Right lobe of liver (tissue), 6 donors: ENCODE data around the gene COL7A1. TPM values are rescaled to one million over a fixed set of nuclear protein-coding genes. Genes with fewer than 3 reads are reported as not detected.

Source experiments
- ATAC-seq, 4 donors: fragments of 200-7000 bp; cut with Tn5 transposase; one replicate each; pipeline ENCODE4 v1.9.1; 2020; ENCODE audit warnings: mild to moderate bottlenecking in 4 of 4, moderate library complexity in 4 of 4
- DNase-seq, 3 donors: peaks; one replicate each; pipeline ENCODE4 v3.0.0-alpha.2; 2020
- H3K27ac ChIP-seq, 3 donors: fragments of 200-600 bp; one replicate each; pipeline ENCODE4 v1.8.0; 2022
- H3K27me3 ChIP-seq, 2 donors: fragments of 200-600 bp; one replicate each; pipeline ENCODE4 v1.8.0; 2022
- H3K36me3 ChIP-seq, 4 donors: fragments of 200-600 bp; sonication (generic) in 1 of 4; one replicate each; pipeline versions ENCODE4 v1.5.1 to v1.8.0; 2017 to 2022; ENCODE audit warnings: control low read depth in 1 of 4
- H3K4me1 ChIP-seq, 4 donors: fragments of 200-600 bp; sonication (generic) in 1 of 4; one replicate each; pipeline versions ENCODE4 v1.5.1 to v1.8.0; 2017 to 2022; ENCODE audit warnings: control low read depth in 1 of 4
- H3K4me3 ChIP-seq, 3 donors: fragments of 200-600 bp; one replicate each; pipeline ENCODE4 v1.8.0; 2022
- H3K9me3 ChIP-seq, 4 donors: fragments of 200-600 bp; sonication (generic) in 1 of 4; one replicate each; pipeline versions ENCODE4 v1.5.1 to v1.8.0; 2017 to 2022; ENCODE audit warnings: control low read depth in 1 of 4
- CTCF ChIP-seq, 4 donors: fragments of 200-600 bp in 3 of 4; fragments of 450-650 bp in 1 of 4; IDR thresholded peaks; one replicate each; pipeline versions ENCODE4 v1.5.1 to v1.8.0; 2016 to 2022; ENCODE audit warnings: antibody characterized with exemption in 4 of 4, mild to moderate bottlenecking in 2 of 4
- POLR2A ChIP-seq: fragments of 450-650 bp; IDR thresholded peaks from one replicate; pipeline ENCODE4 v1.6.1; 2017; ENCODE audit warnings: antibody characterized with exemption, mild to moderate bottlenecking
- WGBS: methylation state at CpG from one replicate; pipeline ENCODE4 v1.1.6; 2018; ENCODE audit warnings: low coverage, low lambda C conversion rate; ENCODE audit not compliant: insufficient coverage; ENCODE audit errors: missing lambda C conversion rate; 5-methylcytosine and 5-hydroxymethylcytosine counted together
- intact Hi-C, 2 donors: fragments of 100-400 bp; cut with DNase I; formaldehyde crosslinking; loops; one replicate each; pipeline versions ENCODE4 v1.11.2 to v1.14.1; 2022
- total RNA-seq, 6 experiments: library from RNA; depleted of rRNA in 2 of 6; stranded (reverse); fragments of >200 nt in 2 of 6; fragmentation: NEBNext Ultra II Directional in 3 of 6; extraction: Animal tissue kit (Norgen Biotek cat#: 25700) in 3 of 6; gene quantifications; one replicate each; pipeline versions ENCODE4 v1.1.0 to v1.2.4, GENCODE V29; 2016 to 2023
- donor health status: DM: no; HTN: yes; CAD: no.
- donor health status: DM: no; HTN: no; CAD: no.
- donor health status: DM: no; HTN: no; CAD: no.
- donor health status: DM: no; HTN: yes; CAD: no.
- donor health status: DM: no; HTN: yes; CAD: no.

Gene COL7A1
- total RNA-seq, 6 experiments from 2014 or later, result 0.31 to 1.7 (median 1.1) TPM

DNA sequence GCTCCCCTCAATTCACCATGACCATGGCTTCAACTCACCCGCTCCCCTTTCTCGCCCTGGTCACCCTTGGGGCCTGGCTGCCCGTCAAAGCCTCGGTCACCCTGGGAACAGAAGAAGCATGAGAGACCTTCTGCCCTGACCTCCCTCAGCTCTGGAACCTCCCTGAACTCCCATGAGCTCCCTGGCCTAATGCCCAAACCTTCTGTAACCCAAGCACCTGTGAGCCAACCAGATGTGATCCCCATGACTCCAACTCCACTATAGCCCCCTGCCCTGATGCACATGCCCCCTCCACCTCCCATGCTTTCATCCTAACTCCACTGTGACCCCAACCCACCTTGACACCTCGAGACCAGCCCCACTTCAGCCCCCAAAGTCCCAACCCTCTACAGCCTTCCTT is 28.0 kb downstream of the COL7A1 start:
- Histone ChIP-seq H3K27me3 (no peaks in the 10 kb centered on the region), H3K9me3 (no peaks in the 10 kb centered on the region), H3K27ac (no peak overlapping the region), H3K4me1 (no peaks in the 10 kb centered on the region), H3K36me3 (no peaks in the 10 kb centered on the region), H3K4me3 (no peak overlapping the region)
- WGBS, result 45% methylated on average over 1 of the region's 5 CpGs
- no peak for DNase-seq
- TF ChIP-seq CTCF (IDR thresholded peaks at IDR 0.05) (no peak), POLR2A (no peak)
- intact Hi-C loops, result no loop called here
- no peak for ATAC-seq

DNA sequence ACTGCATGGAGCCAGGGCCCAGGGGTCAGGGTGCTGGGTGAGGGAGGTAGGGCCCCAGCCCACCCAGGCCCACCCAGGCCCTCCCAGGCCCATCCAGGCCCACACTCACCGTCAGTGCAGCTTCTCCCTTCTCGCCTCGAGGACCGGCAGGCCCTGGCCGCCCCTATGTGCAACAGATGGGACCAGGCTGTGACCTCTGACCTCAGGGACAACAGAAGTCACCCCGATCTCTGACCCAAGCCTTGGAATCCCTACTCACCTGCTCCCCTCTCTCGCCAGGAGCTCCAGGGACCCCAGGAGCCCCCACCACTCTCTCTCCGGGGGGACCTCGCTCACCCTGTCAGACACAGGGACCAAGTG is 28.7 kb downstream of the COL7A1 start:
- 100% methylated on average over 1 of the region's 9 CpGs for WGBS
- intact Hi-C loops, result no loop called here
- H3K27me3 ChIP-seq, result no peaks in the 10 kb centered on the region
- H3K36me3 ChIP-seq, result no peaks in the 10 kb centered on the region
- no peak overlapping the region for H3K4me3 ChIP-seq
- ATAC-seq (no peak), DNase-seq (no peak)
- no peak overlapping the region for H3K27ac ChIP-seq
- TF ChIP-seq CTCF (IDR thresholded peaks at IDR 0.05) (no peak), POLR2A (no peak)
- no peaks in the 10 kb centered on the region for H3K9me3 ChIP-seq
- no peaks in the 10 kb centered on the region for H3K4me1 ChIP-seq

GRCh38 chr3:48565591-48566400 is 29.3 kb downstream of the COL7A1 start:
- ATAC-seq (no peak), DNase-seq (no peak)
- intact Hi-C loops, result no loop called here
- H3K4me3 ChIP-seq, result no peak overlapping the region
- H3K27ac ChIP-seq, result no peak overlapping the region
- no peaks in the 10 kb centered on the region for H3K9me3 ChIP-seq
- no peaks in the 10 kb centered on the region for H3K36me3 ChIP-seq
- WGBS, result 58% methylated on average over 6 of the region's 7 CpGs
- no peaks in the 10 kb centered on the region for H3K27me3 ChIP-seq
- H3K4me1 ChIP-seq, result no peaks in the 10 kb centered on the region
- TF ChIP-seq CTCF (IDR thresholded peaks at IDR 0.05) (no peak), POLR2A (no peak)

- H3K27me3 ChIP-seq, result no peaks in the 10 kb centered on the region
- intact Hi-C loops, result no loop called here
- no peak for ATAC-seq
- no peaks in the 10 kb centered on the region for H3K4me1 ChIP-seq
- H3K4me3 ChIP-seq, result no peak overlapping the region
- 100% methylated on average over 1 of the region's 11 CpGs for WGBS
- TF ChIP-seq POLR2A, result no peak
- TF ChIP-seq CTCF (IDR thresholded peaks at IDR 0.05), result no peak
- H3K36me3 ChIP-seq, result no peaks in the 10 kb centered on the region
- H3K27ac ChIP-seq, result no peak overlapping the region
- no peak for DNase-seq
- no peaks in the 10 kb centered on the region for H3K9me3 ChIP-seq
Observed at GRCh38 chr3:48565186-48565585, 29.9 kb downstream of the COL7A1 start.
